HG03342 (cell line): Measurements from ENCODE around the gene THAP8.
"Not testable (repeated sequence)": the region's sequence is repeated elsewhere in the genome, so short reads cannot be mapped to it uniquely, and the experiment has no call there.

ENCODE experiments used
- ATAC-seq: cut with Tn5 transposase; IDR thresholded peaks from one replicate; pipeline ENCODE4 v1.9.1; 2021; ENCODE audit warnings: mild to moderate bottlenecking, moderate library complexity; ENCODE audit not compliant: unreplicated experiment

The THAP8 gene

GRCh38 chr19:36068810-36069499, 14.9 kb upstream of the THAP8 start:
- ATAC-seq: not testable (repeated sequence)

GRCh38 chr19:36067681-36068080, 13.6 kb upstream of the THAP8 start:
- ATAC-seq: no peak

- ATAC-seq: no peak
Observed at GRCh38 chr19:36064826-36065225, 10.7 kb upstream of the THAP8 start.

GRCh38 chr19:36061367-36061766, 7.3 kb upstream of the THAP8 start:
- ATAC-seq: no peak

- ATAC-seq: no peak
Observed at GRCh38 chr19:36060430-36060829, 6.3 kb upstream of the THAP8 start.

- ATAC-seq: no peak
Observed at GRCh38 chr19:36059180-36059910, 5.3 kb upstream of the THAP8 start.

GRCh38 chr19:36058481-36059179, 4.5 kb upstream of the THAP8 start:
- ATAC-seq: no peak

- peak; percentile 56 for ATAC-seq
Observed at GRCh38 chr19:36054733-36055686, 925 bp upstream of the THAP8 start, which contains the start of gene WDR62. Gene WDR62 (plus strand): TSS chr19:36054897. CDS start chr19:36054972, 75 bp downstream.

- ATAC-seq: no peak
Observed at GRCh38 chr19:36051637-36052036, 2.4 kb downstream of the THAP8 start.

- no peak for ATAC-seq
Observed at GRCh38 chr19:36051236-36051635, 2.8 kb downstream of the THAP8 start.

GRCh38 chr19:36049080-36049698, 4.9 kb downstream of the THAP8 start:
- ATAC-seq: no peak

GRCh38 chr19:36047835-36048234, 6.2 kb downstream of the THAP8 start:
- ATAC-seq: no peak

GRCh38 chr19:36046443-36047050, 7.5 kb downstream of the THAP8 start:
- ATAC-seq: no peak

GRCh38 chr19:36043952-36044351, 10.1 kb downstream of the THAP8 start:
- ATAC-seq: no peak

GRCh38 chr19:36041831-36042230, 12.3 kb downstream of the THAP8 start:
- ATAC-seq: no peak

- ATAC-seq: not testable (repeated sequence)
Observed at GRCh38 chr19:36041092-36041491, 13.0 kb downstream of the THAP8 start.

- no peak for ATAC-seq
Observed at GRCh38 chr19:36040495-36040894, 13.6 kb downstream of the THAP8 start.

- ATAC-seq: no peak
Observed at GRCh38 chr19:36032251-36033104, 21.6 kb downstream of the THAP8 start, which contains the start of gene CLIP3. Gene CLIP3 (minus strand): TSS chr19:36032873. CDS start chr19:36032357, 516 bp downstream.

GRCh38 chr19:36031308-36031707, 22.8 kb downstream of the THAP8 start:
- ATAC-seq: no peak
